NCI-H2196 treated with DMSO at 0.1 percent for 48 hours (cell line): ENCODE data around the gene ZNF839.
"Not testable (repeated sequence)": the region's sequence is repeated elsewhere in the genome, so short reads cannot be mapped to it uniquely, and the experiment has no call there.

Experiments used
- DNase-seq: peaks from one replicate; lab custom pipeline; 2025; ENCODE audit not compliant: unreplicated experiment; lab: John Stamatoyannopoulos, UW

ZNF839 gene

GRCh38 chr14:102335163-102335562 is 15.6 kb downstream of the ZNF839 start:
- DNase-seq = no peak

- no peak for DNase-seq
Observed at GRCh38 chr14:102338724-102339123, 19.2 kb downstream of the ZNF839 start.

GRCh38 chr14:102341566-102341965 is 22.0 kb downstream of the ZNF839 start:
- DNase-seq = no peak

GRCh38 chr14:102342238-102342637 is 22.7 kb downstream of the ZNF839 start:
- DNase-seq = no peak

GRCh38 chr14:102344084-102344483 is 24.5 kb downstream of the ZNF839 start:
- no peak for DNase-seq

GRCh38 chr14:102344485-102344884 is 24.9 kb downstream of the ZNF839 start:
- no peak for DNase-seq

- no peak for DNase-seq
Observed at GRCh38 chr14:102345232-102345631, 25.7 kb downstream of the ZNF839 start.

GRCh38 chr14:102346645-102347044 is 27.1 kb downstream of the ZNF839 start:
- DNase-seq = no peak

GRCh38 chr14:102348376-102348775 is 28.8 kb downstream of the ZNF839 start:
- DNase-seq = no peak

GRCh38 chr14:102351023-102351422 is 31.5 kb downstream of the ZNF839 start:
- no peak for DNase-seq

GRCh38 chr14:102351593-102351992 is 32.0 kb downstream of the ZNF839 start:
- not testable (repeated sequence) for DNase-seq

GRCh38 chr14:102352213-102352612 is 32.7 kb downstream of the ZNF839 start:
- no peak for DNase-seq

GRCh38 chr14:102353126-102353619 is 33.6 kb downstream of the ZNF839 start:
- DNase-seq = no peak

- no peak for DNase-seq
Observed at GRCh38 chr14:102356280-102356679, 36.7 kb downstream of the ZNF839 start.

GRCh38 chr14:102359341-102359740 is 39.8 kb downstream of the ZNF839 start:
- DNase-seq = no peak

GRCh38 chr14:102360388-102360787 is 40.8 kb downstream of the ZNF839 start:
- no peak for DNase-seq

- DNase-seq = no peak
Observed at GRCh38 chr14:102362084-102362483, 42.5 kb downstream of the ZNF839 start.

- peak; percentile 69 for DNase-seq
Observed at GRCh38 chr14:102362545-102363181, 43.1 kb downstream of the ZNF839 start, which contains the start of the genes CINP and TECPR2. TSS of gene CINP (minus strand) at chr14:102362890. CDS start at chr14:102362851, 39 bp downstream. TSS of gene TECPR2 (plus strand) at chr14:102362941. CDS start at chr14:102376722, 13,781 bp downstream.

- DNase-seq = no peak
Observed at GRCh38 chr14:102363182-102363943, 43.8 kb downstream of the ZNF839 start.

GRCh38 chr14:102370305-102370809 is 50.8 kb downstream of the ZNF839 start:
- DNase-seq = no peak

- DNase-seq = no peak
Observed at GRCh38 chr14:102371361-102371760, 51.8 kb downstream of the ZNF839 start.

- no peak for DNase-seq
Observed at GRCh38 chr14:102373110-102373509, 53.6 kb downstream of the ZNF839 start.
